ENCODE measurements around the gene CAMTA1. TPM values are rescaled to one million over a fixed set of nuclear protein-coding genes. Genes with fewer than 3 reads are reported as not detected.

CAMTA1 gene
- polyA plus RNA-seq, 1 of the 3 experiments (the other 2 are of a cell fraction): 63.1 TPM

GRCh38 chr1:7264101-7264500, 478.8 kb downstream of the CAMTA1 start:
- POLR2A ChIA-PET: no interaction called here
- CTCF ChIA-PET: interaction anchor here (1.2 kb wide), 1 partner anchor 383 kb away, joined by 7 read pairs; no protein-coding TSS in a partner anchor
- 87% methylated on average over 4 of the region's 4 CpGs for WGBS (ENCODE audit: low lambda C conversion rate)

GRCh38 chr1:7265771-7266371, 480.6 kb downstream of the CAMTA1 start:
- Histone ChIP-seq H3K9ac (peak overlapping the region; percentile 27; the same call in 1 of the 2 replicates), H3K9me2 (no peaks in the 10 kb centered on the region), H3K9me3 (no peaks in the 10 kb centered on the region; the same call in 1 of the 2 replicates), H3K27me3 (ENCODE audit: insufficient read depth) (no peaks in the 10 kb centered on the region), H2AFZ (ENCODE audit: low read depth) (peak overlapping the region; percentile 73), H3K27ac (ENCODE audit: low read depth in 2 of 2, low read length in 1 of 2) (peak overlapping the region; percentile 78 to 92), H3K79me2 (ENCODE audit: insufficient read depth) (no peaks in the 10 kb centered on the region), H3F3A (replicated peaks; ENCODE audit: insufficient read depth) (no peaks in the 10 kb centered on the region), H3K4me2 (peak overlapping the region; percentile 26; the same call in 1 of the 2 replicates), H3K4me3 (ENCODE audit: low read depth in 2 of 2, low read length in 1 of 2) (no peak overlapping the region), H3K36me3 (replicated peaks in 1 of 2; ENCODE audit: control insufficient read depth in 1 of 2, insufficient read depth in 2 of 2, low read length in 1 of 2) (no peaks in the 10 kb centered on the region), H4K20me1 (ENCODE audit: insufficient read depth) (no peaks in the 10 kb centered on the region), H3K4me1 (ENCODE audit: control insufficient read depth in 1 of 2, insufficient read depth in 2 of 2, low read depth in 1 of 2, low read length in 1 of 2) (peaks cover 0 to 37% of the 10 kb centered on the region in 2 experiments; a peak in 2 of 4 replicates)
- peak; percentile 83 for DNase-seq
- CTCF ChIA-PET: no interaction called here
- WGBS (ENCODE audit: low lambda C conversion rate): 4% methylated on average over 7 of the region's 9 CpGs
- POLR2A ChIA-PET: interaction anchor here (0.6 kb wide), 1 partner anchor 556 kb away, joined by 3 read pairs; no protein-coding TSS in a partner anchor
- TF ChIP-seq FOSL2 (IDR thresholded peaks at IDR 0.05; ENCODE audit: borderline replicate concordance, low read depth) (peak; percentile 78; the same call in 1 of the 2 replicates), USF1 (IDR thresholded peaks at IDR 0.05; ENCODE audit: borderline replicate concordance, low read depth) (no peak), REST (IDR thresholded peaks at IDR 0.05; ENCODE audit: low read depth, low read length) (no peak), YY1 (IDR thresholded peaks at IDR 0.05; ENCODE audit: low read depth) (no peak), TEAD4 (IDR thresholded peaks at IDR 0.05; ENCODE audit: borderline replicate concordance, insufficient read depth) (no peak), CHD2 (IDR thresholded peaks at IDR 0.05; ENCODE audit: low read length, partially characterized antibody) (peak; percentile 60), MAX (IDR thresholded peaks at IDR 0.05; ENCODE audit: low read depth) (no peak), IRF3 (IDR thresholded peaks at IDR 0.05; ENCODE audit: low read depth, low read length) (no peak), PBX3 (IDR thresholded peaks at IDR 0.05) (peak; percentile 60), POLR2AphosphoS5 (IDR thresholded peaks at IDR 0.05; ENCODE audit: low read depth, low read length) (no peak), ZBTB33 (IDR thresholded peaks at IDR 0.05; ENCODE audit: borderline replicate concordance, low read depth) (no peak), EZH2phosphoT487 (IDR thresholded peaks at IDR 0.05; ENCODE audit: borderline replicate concordance, low read depth) (no peak), RCOR1 (IDR thresholded peaks at IDR 0.05; ENCODE audit: low read length) (peak; percentile 66), EP300 (IDR thresholded peaks at IDR 0.05; ENCODE audit: borderline replicate concordance in 1 of 2, low read depth in 1 of 2, low read length in 1 of 2) (peak in 1 of 2 experiments; percentile 76; a peak in 1 of 4 replicates), ELF1 (IDR thresholded peaks at IDR 0.05) (no peak), JUND (IDR thresholded peaks at IDR 0.05) (peak; percentile 72)

More at GRCh38 chr1:7264101-7264500, 478.8 kb downstream of the CAMTA1 start:
- Histone ChIP-seq H3K9me3 (no peaks in the 10 kb centered on the region), H3K4me1 (ENCODE audit: control insufficient read depth in 1 of 2, insufficient read depth in 2 of 2, low read depth in 1 of 2, low read length in 1 of 2) (peaks cover 0 to 37% of the 10 kb centered on the region in 2 experiments; a peak in 2 of 4 replicates), H2AFZ (ENCODE audit: low read depth) (no peak overlapping the region), H3K27ac (ENCODE audit: low read depth in 2 of 2, low read length in 1 of 2) (no peak overlapping the region), H3F3A (replicated peaks; ENCODE audit: insufficient read depth) (no peaks in the 10 kb centered on the region), H3K4me3 (ENCODE audit: low read depth in 2 of 2, low read length in 1 of 2) (no peak overlapping the region), H3K36me3 (replicated peaks in 1 of 2; ENCODE audit: control insufficient read depth in 1 of 2, insufficient read depth in 2 of 2, low read length in 1 of 2) (no peaks in the 10 kb centered on the region), H3K27me3 (ENCODE audit: insufficient read depth) (no peaks in the 10 kb centered on the region), H3K4me2 (no peak overlapping the region), H4K20me1 (ENCODE audit: insufficient read depth) (no peaks in the 10 kb centered on the region), H3K9ac (no peak overlapping the region), H3K79me2 (ENCODE audit: insufficient read depth) (no peaks in the 10 kb centered on the region), H3K9me2 (no peaks in the 10 kb centered on the region)
- TF ChIP-seq FOXM1 (IDR thresholded peaks at IDR 0.05; ENCODE audit: low read depth): no peak
- no peak for TF ChIP-seq CHD2 (IDR thresholded peaks at IDR 0.05; ENCODE audit: low read length, partially characterized antibody)
- TF ChIP-seq EZH2phosphoT487 (IDR thresholded peaks at IDR 0.05; ENCODE audit: borderline replicate concordance, low read depth): no peak
- no peak for TF ChIP-seq MEF2A (IDR thresholded peaks at IDR 0.05; ENCODE audit: borderline replicate concordance, low read depth)
- no peak for DNase-seq
